B cell (primary cell): Measurements from ENCODE around the gene CRABP1.

Experiments
- EZH2 ChIP-seq: IDR thresholded peaks from 2 replicates; pipeline ENCODE4 v1.6.1; 2012; ENCODE audit warnings: borderline replicate concordance, low read depth, mild to moderate bottlenecking, moderate library complexity, low read length; ENCODE audit not compliant: insufficient read depth, poor library complexity, severe bottlenecking
- TF ChIP-seq, protein P1 (sequence below): fragments of 200-600 bp; IDR thresholded peaks from one replicate; pipeline ENCODE4 v1.8.0; 2022; ENCODE audit warnings: antibody characterized with exemption, mild to moderate bottlenecking

DNA sequence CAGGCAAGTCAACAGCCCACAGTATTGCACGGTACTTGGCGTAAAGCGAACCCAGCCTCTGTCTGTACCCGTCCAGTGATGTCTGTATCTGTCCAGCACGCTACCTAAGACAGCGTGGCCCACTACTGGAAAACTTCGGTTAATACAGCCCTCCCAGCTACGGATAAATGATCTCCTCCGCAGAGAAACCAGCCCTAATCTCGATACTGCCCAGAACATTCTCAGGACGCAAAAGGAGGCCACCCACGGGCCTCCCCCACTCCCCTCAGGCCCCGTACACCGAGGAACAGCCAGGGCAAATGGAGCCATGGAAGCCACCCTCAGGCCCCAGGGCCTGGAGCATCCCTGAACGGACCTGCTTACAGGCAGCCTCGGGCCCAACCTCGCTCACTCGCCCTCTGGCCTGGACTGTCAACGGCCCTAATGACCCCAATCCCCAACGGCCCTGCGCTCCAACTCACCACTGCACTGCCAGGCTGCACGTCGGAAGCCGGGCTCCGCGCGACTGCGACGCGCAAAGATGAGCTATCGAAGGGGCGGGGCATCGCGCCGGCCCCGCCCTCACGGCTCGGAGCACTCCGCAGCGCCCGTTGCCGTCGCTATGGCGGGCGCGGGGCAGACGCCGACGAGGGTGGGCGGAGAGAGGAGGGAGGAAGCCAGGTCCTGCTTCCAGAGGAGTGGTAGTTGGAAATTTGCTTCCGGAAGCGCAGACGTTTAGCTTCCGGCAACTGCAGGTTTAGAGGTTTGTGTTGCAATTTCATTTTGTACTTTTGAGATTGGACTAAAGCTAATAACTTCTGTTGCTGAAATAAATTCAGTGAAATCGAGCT, 40.8 kb upstream of the CRABP1 start, which contains the start of gene SKIC8:
- TF ChIP-seq, protein P1, sequence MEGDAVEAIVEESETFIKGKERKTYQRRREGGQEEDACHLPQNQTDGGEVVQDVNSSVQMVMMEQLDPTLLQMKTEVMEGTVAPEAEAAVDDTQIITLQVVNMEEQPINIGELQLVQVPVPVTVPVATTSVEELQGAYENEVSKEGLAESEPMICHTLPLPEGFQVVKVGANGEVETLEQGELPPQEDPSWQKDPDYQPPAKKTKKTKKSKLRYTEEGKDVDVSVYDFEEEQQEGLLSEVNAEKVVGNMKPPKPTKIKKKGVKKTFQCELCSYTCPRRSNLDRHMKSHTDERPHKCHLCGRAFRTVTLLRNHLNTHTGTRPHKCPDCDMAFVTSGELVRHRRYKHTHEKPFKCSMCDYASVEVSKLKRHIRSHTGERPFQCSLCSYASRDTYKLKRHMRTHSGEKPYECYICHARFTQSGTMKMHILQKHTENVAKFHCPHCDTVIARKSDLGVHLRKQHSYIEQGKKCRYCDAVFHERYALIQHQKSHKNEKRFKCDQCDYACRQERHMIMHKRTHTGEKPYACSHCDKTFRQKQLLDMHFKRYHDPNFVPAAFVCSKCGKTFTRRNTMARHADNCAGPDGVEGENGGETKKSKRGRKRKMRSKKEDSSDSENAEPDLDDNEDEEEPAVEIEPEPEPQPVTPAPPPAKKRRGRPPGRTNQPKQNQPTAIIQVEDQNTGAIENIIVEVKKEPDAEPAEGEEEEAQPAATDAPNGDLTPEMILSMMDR = no peak
- TF ChIP-seq EZH2 = no peak
